ENCODE results near the gene TXN.

Gene TXN

GRCh38 chr9:110256380-110257096, at the start of gene TXN:
Gene TXN (minus strand): TSS chr9:110256507. CDS start chr9:110256435, 72 bp downstream.
- peak; percentile 92 for DNase-seq

- DNase-seq, result no peak
These were observed 46.8 kb upstream of the TXN start for GRCh38 chr9:110303133-110303532.

- no peak for DNase-seq
These were observed 41.8 kb upstream of the TXN start for GRCh38 chr9:110298043-110298605.

GRCh38 chr9:110293248-110293647, 36.9 kb upstream of the TXN start:
- no peak for DNase-seq

DNA sequence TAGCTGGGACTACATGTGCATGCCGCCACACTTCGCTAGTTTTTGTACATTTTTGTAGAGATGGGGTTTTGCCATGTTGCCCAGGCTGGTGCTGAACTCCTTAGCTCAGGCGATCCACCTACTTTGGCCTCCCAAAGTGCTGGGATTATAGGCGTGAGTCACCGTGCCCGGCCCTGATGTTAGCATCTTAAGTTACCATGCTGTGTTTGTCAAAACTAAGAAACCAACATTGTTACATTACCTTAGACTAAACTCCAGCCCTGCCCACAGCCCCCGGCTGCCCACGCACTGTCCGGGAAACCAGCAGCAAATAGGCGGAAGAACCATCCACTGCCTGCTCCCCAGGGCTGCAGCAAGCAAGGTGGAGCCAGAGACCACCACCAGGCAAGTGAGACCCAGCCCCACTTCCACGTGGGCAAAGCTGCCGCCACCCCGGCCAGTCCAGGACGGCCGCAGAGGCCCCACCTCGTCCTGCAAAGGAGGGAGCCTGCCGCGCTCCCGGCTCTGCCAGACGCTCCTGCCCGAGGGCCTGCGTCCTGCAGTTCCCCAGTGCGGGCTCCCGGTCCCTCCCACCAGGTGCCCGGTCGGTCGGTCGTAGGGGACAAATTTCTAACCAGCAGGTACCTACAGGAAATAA, 35.7 kb upstream of the TXN start:
- no peak for DNase-seq

DNA sequence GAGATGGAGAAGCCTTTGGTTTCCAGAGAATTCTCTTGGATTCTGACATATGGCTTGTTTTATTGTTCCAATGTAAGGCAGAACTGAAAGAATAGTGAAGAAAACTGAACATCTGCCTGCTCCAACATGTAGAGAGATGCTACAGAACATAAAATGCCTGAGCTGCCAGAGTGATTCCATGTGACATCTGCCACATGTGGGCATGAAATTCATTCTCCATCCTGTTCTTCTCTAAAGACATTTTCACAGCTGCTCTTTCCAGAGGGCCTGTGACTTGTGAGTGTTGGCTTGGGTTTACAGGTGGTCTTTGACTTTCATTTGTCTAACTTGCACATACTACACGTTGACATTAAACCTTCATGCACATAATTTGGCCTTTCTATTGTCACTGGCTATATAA, 33.7 kb upstream of the TXN start:
- DNase-seq, result no peak

DNA sequence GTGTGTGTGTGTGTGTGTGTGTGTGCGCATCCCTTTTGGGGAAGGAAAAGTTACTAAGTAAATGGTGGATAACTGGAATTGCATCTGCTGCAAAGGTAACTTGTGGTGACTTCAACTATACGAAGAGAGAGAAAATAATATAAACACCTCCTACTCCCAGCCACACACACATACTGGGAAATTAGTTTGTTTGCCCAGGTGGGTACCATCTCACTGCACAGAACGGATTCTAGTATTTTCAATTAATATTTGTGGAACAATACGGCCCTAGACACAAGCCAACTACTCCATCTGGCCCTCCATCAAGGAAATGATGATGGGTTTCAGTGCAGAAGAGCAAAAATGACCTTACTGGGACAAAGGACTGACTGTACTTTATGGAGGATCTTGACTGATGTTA, 32.2 kb upstream of the TXN start:
- DNase-seq, result no peak

GRCh38 chr9:110287289-110287680, 31.0 kb upstream of the TXN start:
- DNase-seq, result no peak

DNA sequence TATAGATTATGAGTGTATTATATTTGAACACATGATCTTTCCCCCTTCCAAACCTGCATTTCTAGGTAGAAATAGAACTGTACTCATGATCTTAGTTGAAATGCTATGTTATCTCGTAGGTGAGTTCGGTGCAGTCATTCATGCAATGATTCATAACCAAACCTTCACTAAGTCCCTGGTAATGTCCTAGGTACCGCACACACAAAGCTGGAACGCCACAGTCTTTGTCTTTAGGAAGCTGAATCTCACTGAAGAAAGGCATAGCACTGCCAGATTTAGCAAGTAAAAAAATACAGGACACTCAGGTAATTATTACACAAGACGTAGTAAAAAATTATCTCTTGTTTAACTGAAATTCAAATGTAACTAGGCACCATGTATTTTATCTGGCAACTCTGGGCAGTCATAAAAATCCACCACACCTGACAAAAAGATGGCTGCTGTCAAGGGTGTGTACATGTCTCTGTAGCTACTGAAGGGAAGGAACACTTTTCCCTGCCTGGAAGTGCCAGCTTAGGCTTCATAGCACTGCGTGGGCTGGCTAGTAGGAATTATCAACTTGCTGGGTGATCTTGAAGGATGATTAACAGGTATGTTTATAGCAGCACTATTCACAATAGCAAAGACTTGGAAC, 28.0 kb upstream of the TXN start:
- DNase-seq, result no peak

DNA sequence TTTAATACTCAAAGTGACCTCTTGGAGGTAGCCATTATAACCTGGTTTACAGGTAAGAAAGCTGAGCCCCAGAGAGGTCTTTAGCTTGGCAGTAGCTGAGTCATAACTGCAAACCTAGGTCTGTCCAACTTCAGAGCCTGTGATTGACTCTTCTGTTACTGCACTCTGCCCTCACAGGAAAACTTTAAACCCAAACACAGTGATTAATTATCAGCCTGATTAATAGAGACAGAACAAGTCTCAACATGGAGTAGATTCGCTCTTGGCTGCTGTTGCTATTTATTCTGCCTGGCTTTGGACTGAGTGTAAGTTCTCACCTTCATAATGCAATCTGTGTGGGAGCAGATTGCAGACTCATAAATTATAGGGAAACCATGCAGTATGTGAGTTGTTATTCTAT, 27.4 kb upstream of the TXN start:
- DNase-seq, result no peak

DNA sequence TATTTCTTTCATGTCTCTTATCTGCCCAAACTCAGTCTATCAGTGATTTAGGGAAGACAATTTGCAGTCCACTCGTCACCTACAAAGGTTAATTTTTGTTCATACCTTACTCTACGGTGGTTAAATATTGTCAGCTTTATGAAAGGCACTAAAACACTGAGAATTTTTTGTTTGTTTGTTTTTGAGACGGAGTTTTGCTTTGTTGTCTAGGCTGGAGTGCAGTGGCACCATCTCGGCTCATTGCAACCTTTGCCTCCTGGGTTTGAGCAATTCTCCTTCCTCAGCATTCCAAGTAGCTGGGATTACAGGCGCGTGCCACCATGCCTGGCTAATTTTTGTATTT, 26.4 kb upstream of the TXN start:
- DNase-seq, result no peak

- DNase-seq, result peak; percentile 56
These were observed 25.9 kb upstream of the TXN start for GRCh38 chr9:110282018-110282738.

DNA sequence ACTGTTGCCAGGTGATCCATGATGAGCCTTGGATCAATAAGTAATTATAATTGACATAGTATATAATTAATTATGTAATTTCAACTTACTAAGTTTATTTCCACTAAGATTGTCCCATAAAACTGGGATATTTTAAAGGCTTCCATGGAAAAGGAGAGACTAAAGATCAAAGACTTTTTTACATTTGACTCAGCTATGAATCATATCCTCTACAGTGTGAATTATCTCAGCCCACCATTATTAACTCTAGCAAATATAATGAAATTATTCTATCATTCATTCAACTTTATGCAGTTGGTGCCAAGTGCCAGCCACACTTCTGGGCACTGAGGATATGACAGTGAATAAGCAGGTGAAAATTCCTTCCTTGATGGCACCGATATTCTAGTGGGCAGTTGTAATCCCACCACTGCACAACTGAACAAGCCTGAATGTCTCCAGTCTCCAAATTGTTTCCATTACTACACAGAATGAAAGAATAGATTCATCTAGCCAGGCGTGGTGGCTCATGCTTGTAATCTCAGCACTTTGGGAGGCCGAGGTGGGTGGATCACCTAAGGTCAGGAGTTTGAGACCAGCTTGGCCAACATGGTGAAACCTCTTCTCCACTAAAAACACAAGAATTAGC, 21.9 kb upstream of the TXN start:
- DNase-seq, result no peak

- DNase-seq, result no peak
These were observed 20.5 kb upstream of the TXN start for GRCh38 chr9:110276781-110277180.

GRCh38 chr9:110270211-110270995, 14.1 kb upstream of the TXN start:
- DNase-seq, result no peak

GRCh38 chr9:110266795-110267194, 10.5 kb upstream of the TXN start:
- no peak for DNase-seq

- DNase-seq, result no peak
These were observed 5.3 kb upstream of the TXN start for GRCh38 chr9:110261632-110262031.

DNA sequence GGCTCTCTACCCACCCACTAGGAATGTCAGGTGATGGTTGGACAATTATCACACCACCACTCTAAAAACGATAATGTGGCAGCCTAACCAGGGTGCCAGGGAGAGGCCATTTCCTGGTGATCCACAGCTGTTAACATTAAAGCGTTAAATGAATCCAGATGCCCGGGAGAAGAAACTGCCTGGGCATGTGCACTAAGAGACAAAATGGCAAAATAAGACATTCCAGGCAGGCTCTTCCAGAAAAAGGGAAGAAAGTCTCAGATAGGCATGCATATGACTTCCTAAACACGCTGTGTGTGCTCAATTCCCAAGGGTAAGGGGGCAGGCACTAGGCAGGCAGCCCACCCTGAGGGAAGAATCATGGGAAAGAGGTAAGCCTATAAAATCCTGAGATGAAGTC, 4.6 kb upstream of the TXN start:
- DNase-seq, result no peak

DNA sequence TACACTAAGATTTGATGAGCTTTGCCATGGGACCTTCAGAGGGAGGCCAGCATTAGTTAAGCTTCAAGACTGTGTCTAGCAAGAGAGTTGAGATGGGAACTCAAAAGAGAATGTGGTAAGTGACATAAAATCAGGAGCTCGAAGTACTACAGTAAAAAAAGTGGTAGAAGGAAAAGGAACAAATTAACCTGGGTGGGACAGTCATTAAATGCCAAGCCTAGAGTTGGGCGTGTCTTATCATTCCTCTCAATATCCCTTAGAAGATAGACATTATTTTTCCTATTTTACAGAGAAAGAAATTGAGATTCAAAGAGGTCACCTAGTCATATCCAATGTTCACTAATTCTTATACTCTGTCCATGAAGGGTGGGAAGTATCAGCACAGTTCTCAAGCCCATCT, 3.3 kb upstream of the TXN start:
- DNase-seq, result no peak

GRCh38 chr9:110258690-110259091, 2.4 kb upstream of the TXN start:
- DNase-seq, result no peak

DNA sequence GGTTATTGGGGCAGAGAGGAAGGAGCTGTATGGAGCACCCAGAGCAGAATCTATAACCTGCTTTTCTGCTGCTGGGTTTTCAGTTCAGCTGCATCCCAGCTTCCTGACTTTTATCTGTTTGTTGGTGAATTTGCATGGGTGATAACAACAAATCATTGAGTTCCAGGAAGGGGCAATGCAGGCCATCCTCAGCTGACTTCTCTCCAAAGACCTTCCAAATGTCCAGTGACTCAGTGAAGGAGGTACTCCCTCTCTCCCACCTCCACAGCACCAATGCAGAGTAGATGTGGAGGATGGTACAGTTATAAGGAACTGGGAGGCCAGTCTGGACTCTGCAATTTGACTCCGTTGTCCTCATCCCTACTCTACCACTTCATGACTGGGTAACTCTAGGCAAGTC, 1.6 kb upstream of the TXN start:
- no peak for DNase-seq

Data from GDM1 (cell line).